NT2/D1 (cell line): ENCODE results near the gene ZBTB42.

Source experiments
- YY1 ChIP-seq: IDR thresholded peaks from 2 replicates; pipeline ENCODE4 v1.6.1; 2011; ENCODE audit not compliant: insufficient read length, insufficient read depth
- ZNF274 ChIP-seq: IDR thresholded peaks from 2 replicates; pipeline ENCODE4 v1.6.1; 2011; ENCODE audit warnings: mild to moderate bottlenecking, low read depth, low read length

DNA sequence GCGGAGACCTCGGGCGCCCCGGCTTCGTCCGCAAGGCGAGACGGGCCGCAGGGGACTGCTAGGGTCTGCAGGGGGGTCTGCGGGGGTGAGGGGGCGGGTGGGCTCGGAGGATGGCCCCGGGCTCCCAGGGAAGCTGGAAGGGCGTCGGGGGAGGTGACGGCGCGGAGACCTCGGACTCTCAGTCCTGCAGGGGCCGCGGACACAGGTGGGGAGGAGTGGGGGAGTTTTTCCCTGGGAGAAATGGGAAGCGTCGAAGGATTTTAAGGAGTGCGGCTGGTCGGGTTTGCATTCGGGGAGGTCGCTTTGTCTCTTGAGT lies 25.9 kb downstream of the ZBTB42 start:
- no peak for TF ChIP-seq ZNF274
- no peak for TF ChIP-seq YY1
